ENCODE measurements around the gene FNDC3A. TPM values are rescaled to one million over a fixed set of nuclear protein-coding genes. Genes with fewer than 3 reads are reported as not detected.

Gene FNDC3A
- total and polyA plus RNA-seq, 9 of the 15 experiments (the other 6 are each of a cell fraction or from before 2014, with no cell fraction given) = 4.1 to 22.0 (median 13.5) TPM

DNA sequence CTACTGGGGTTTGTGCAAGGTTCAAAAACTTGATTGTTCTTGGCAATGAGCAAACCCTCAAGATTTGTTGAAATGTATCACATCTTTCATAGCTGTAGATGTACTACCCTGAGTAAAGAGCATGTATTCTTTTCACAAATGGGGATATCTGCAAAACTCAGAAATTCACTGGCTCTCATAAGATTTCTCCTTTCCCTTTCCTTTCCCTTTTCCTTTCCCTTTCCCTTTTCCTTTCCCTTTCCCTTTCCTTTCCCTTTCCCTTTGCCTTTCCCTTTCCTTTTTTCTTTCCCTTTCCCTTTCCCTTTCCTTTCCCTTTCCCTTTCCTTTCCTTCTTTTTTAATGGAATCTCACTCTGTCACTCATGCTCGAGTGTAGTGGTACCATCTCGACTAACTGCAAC, 69.1 kb downstream of the FNDC3A start:
- in situ Hi-C loops (cut with MboI) = no loop called here
- H2AFZ ChIP-seq (ENCODE audit: low read depth, low read length) = no peak overlapping the region
- BruUV-seq (replicated peaks) = no TSS peak
- no peaks in the 10 kb centered on the region for H3K79me2 ChIP-seq (ENCODE audit: control insufficient read depth, insufficient read depth, low read length)
- no peaks in the 10 kb centered on the region for H3K4me1 ChIP-seq (replicated peaks in 1 of 2; ENCODE audit: control insufficient read depth in 2 of 2, insufficient read depth in 2 of 2, low read length in 2 of 2)
- H3K9me1 ChIP-seq (ENCODE audit: control insufficient read depth, insufficient read depth, low read length) = no peaks in the 10 kb centered on the region
- no peaks in the 10 kb centered on the region for H3K36me3 ChIP-seq (ENCODE audit: control insufficient read depth, insufficient read depth, low read length)
- ChIA-PET CTCF (ENCODE audit: low intra/inter-chr PET ratio) (no interaction called here), POLR2A (no interaction called here)
- H3K9ac ChIP-seq (ENCODE audit: insufficient read depth in 1 of 2, low read depth in 2 of 2, low read length in 2 of 2) = no peak overlapping the region
- intact Hi-C loops (cut with micrococcal nuclease) = no loop called here
- no peak for TF ChIP-seq ZNF384 (IDR thresholded peaks at IDR 0.05; ENCODE audit: low read depth, low read length)
- TF ChIP-seq, protein P1, sequence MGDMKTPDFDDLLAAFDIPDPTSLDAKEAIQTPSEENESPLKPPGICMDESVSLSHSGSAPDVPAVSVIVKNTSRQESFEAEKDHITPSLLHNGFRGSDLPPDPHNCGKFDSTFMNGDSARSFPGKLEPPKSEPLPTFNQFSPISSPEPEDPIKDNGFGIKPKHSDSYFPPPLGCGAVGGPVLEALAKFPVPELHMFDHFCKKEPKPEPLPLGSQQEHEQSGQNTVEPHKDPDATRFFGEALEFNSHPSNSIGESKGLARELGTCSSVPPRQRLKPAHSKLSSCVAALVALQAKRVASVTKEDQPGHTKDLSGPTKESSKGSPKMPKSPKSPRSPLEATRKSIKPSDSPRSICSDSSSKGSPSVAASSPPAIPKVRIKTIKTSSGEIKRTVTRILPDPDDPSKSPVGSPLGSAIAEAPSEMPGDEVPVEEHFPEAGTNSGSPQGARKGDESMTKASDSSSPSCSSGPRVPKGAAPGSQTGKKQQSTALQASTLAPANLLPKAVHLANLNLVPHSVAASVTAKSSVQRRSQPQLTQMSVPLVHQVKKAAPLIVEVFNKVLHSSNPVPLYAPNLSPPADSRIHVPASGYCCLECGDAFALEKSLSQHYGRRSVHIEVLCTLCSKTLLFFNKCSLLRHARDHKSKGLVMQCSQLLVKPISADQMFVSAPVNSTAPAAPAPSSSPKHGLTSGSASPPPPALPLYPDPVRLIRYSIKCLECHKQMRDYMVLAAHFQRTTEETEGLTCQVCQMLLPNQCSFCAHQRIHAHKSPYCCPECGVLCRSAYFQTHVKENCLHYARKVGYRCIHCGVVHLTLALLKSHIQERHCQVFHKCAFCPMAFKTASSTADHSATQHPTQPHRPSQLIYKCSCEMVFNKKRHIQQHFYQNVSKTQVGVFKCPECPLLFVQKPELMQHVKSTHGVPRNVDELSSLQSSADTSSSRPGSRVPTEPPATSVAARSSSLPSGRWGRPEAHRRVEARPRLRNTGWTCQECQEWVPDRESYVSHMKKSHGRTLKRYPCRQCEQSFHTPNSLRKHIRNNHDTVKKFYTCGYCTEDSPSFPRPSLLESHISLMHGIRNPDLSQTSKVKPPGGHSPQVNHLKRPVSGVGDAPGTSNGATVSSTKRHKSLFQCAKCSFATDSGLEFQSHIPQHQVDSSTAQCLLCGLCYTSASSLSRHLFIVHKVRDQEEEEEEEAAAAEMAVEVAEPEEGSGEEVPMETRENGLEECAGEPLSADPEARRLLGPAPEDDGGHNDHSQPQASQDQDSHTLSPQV (IDR thresholded peaks at IDR 0.05) = no peak
- TF ChIP-seq ZNF217 (CRISPR knock-in tag; IDR thresholded peaks at IDR 0.05) = no peak
- no peak for TF ChIP-seq ZBED1 (IDR thresholded peaks at IDR 0.05)
- TF ChIP-seq, protein P2, sequence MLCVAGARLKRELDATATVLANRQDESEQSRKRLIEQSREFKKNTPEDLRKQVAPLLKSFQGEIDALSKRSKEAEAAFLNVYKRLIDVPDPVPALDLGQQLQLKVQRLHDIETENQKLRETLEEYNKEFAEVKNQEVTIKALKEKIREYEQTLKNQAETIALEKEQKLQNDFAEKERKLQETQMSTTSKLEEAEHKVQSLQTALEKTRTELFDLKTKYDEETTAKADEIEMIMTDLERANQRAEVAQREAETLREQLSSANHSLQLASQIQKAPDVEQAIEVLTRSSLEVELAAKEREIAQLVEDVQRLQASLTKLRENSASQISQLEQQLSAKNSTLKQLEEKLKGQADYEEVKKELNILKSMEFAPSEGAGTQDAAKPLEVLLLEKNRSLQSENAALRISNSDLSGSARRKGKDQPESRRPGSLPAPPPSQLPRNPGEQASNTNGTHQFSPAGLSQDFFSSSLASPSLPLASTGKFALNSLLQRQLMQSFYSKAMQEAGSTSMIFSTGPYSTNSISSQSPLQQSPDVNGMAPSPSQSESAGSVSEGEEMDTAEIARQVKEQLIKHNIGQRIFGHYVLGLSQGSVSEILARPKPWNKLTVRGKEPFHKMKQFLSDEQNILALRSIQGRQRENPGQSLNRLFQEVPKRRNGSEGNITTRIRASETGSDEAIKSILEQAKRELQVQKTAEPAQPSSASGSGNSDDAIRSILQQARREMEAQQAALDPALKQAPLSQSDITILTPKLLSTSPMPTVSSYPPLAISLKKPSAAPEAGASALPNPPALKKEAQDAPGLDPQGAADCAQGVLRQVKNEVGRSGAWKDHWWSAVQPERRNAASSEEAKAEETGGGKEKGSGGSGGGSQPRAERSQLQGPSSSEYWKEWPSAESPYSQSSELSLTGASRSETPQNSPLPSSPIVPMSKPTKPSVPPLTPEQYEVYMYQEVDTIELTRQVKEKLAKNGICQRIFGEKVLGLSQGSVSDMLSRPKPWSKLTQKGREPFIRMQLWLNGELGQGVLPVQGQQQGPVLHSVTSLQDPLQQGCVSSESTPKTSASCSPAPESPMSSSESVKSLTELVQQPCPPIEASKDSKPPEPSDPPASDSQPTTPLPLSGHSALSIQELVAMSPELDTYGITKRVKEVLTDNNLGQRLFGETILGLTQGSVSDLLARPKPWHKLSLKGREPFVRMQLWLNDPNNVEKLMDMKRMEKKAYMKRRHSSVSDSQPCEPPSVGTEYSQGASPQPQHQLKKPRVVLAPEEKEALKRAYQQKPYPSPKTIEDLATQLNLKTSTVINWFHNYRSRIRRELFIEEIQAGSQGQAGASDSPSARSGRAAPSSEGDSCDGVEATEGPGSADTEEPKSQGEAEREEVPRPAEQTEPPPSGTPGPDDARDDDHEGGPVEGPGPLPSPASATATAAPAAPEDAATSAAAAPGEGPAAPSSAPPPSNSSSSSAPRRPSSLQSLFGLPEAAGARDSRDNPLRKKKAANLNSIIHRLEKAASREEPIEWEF (CRISPR knock-in tag; IDR thresholded peaks at IDR 0.05) = no peak
- no peak for TF ChIP-seq LCOR (CRISPR knock-in tag; IDR thresholded peaks at IDR 0.05)
- TF ChIP-seq SRSF9 (IDR thresholded peaks at IDR 0.05; ENCODE audit: borderline replicate concordance, low read depth, low read length) = no peak
- TF ChIP-seq TBP (optimal IDR thresholded peaks at IDR 0.05; ENCODE audit: low read depth, low read length) = no peak
- no peak for TF ChIP-seq SUPT5H (IDR thresholded peaks at IDR 0.05)
- TF ChIP-seq ZNF212 (CRISPR knock-in tag; IDR thresholded peaks at IDR 0.05) = no peak
- no peak for TF ChIP-seq ZSCAN32 (CRISPR knock-in tag; IDR thresholded peaks at IDR 0.05)
- 50% methylated on average over 2 of the region's 2 CpGs for WGBS (ENCODE audit: insufficient coverage, low coverage, missing lambda C conversion rate)
- no peak for DNase-seq (ENCODE audit: extremely low read depth in 1 of 4, low spot score in 3 of 4)
- no peak overlapping the region for H3K4me2 ChIP-seq (ENCODE audit: insufficient read depth, low read length)
- no peaks in the 10 kb centered on the region for H3K27me3 ChIP-seq (ENCODE audit: control insufficient read depth in 2 of 2, insufficient read depth in 2 of 2, low read length in 2 of 2)
- no peaks in the 10 kb centered on the region for H4K20me1 ChIP-seq (replicated peaks; ENCODE audit: control insufficient read depth, insufficient read depth, low read length)
- no peak overlapping the region for H3K27ac ChIP-seq (ENCODE audit: extremely low read depth, low read depth, low read length)
- ATAC-seq = no peak
- FAIRE-seq = no peak
- no peaks in the 10 kb centered on the region for H3K9me3 ChIP-seq (replicated peaks; ENCODE audit: control insufficient read depth, insufficient read depth, low read depth, low read length)
- no peak overlapping the region for H3K4me3 ChIP-seq
